Smooth muscle cell (in vitro differentiated cells): ENCODE results near the gene CRACR2A. TPM values are rescaled to one million over a fixed set of nuclear protein-coding genes. Genes with fewer than 3 reads are reported as not detected.
A peak's percentile ranks its signal among the peaks of the same experiment; 100 is the strongest.

Source experiments
- DNase-seq: peaks from one replicate; lab custom pipeline; 2025; ENCODE audit not compliant: unreplicated experiment; lab: John Stamatoyannopoulos, UW
- H2AFZ ChIP-seq: fragments of 200-600 bp; sonication (generic); 2 replicates; pipeline ENCODE4 v1.6.0; 2016; ENCODE audit warnings: antibody characterized with exemption, low read depth, mild to moderate bottlenecking
- H3F3A ChIP-seq: fragments of 200-600 bp; sonication (generic); 2 replicates; pipeline ENCODE4 v1.6.0; 2017; ENCODE audit warnings: antibody characterized with exemption, low read depth
- H3K27ac ChIP-seq: fragments of 200-600 bp; sonication (generic); 2 replicates; pipeline ENCODE4 v1.5.1; 2016; ENCODE audit warnings: low read depth, mild to moderate bottlenecking
- H3K27me3 ChIP-seq: fragments of 200-600 bp; sonication (generic); 2 replicates; pipeline ENCODE4 v1.6.1; 2016; ENCODE audit warnings: low read depth, mild to moderate bottlenecking
- H3K36me3 ChIP-seq: fragments of 200-600 bp; sonication (generic); 2 replicates; pipeline ENCODE4 v1.5.1; 2016; ENCODE audit warnings: low read depth
- H3K4me1 ChIP-seq: fragments of 200-600 bp; sonication (generic); 2 replicates; pipeline ENCODE4 v1.5.1; 2016; ENCODE audit warnings: low read depth
- H3K4me2 ChIP-seq: fragments of 200-600 bp; sonication (generic); 2 replicates; pipeline ENCODE4 v1.6.0; 2016; ENCODE audit warnings: mild to moderate bottlenecking
- H3K4me3 ChIP-seq: fragments of 200-600 bp; sonication (generic); 2 replicates; pipeline ENCODE4 v1.5.1; 2016; ENCODE audit warnings: mild to moderate bottlenecking
- H3K79me2 ChIP-seq: fragments of 200-600 bp; sonication (generic); 2 replicates; pipeline ENCODE4 v1.6.0; 2016; ENCODE audit warnings: low read depth, mild to moderate bottlenecking
- H3K9ac ChIP-seq: fragments of 200-600 bp; sonication (generic); 2 replicates; pipeline ENCODE4 v1.6.0; 2016; ENCODE audit warnings: low read depth
- H3K9me3 ChIP-seq: fragments of 200-600 bp; sonication (generic); replicated peaks from 2 replicates; pipeline ENCODE4 v1.5.1; 2016; ENCODE audit warnings: low read depth
- H4K20me1 ChIP-seq: fragments of 200-600 bp; sonication (generic); 2 replicates; pipeline ENCODE4 v1.6.0; 2016; ENCODE audit warnings: low read depth
- WGBS: methylation state at CpG from one replicate; pipeline ENCODE4 v1.1.7; 2016; ENCODE audit warnings: low lambda C conversion rate; 5-methylcytosine and 5-hydroxymethylcytosine counted together
- polyA plus RNA-seq: library from polyadenylated mRNA; unstranded; fragments of >200 nt; fragmentation: Nextera tagmentation; extraction: Ambion mirVana; gene quantifications from 2 replicates; pipeline ENCODE4 v1.2.1, GENCODE V29; 2016
- total RNA-seq: library from RNA; depleted of rRNA; stranded (reverse); fragments of >200 nt; gene quantifications from 2 replicates; pipeline ENCODE4 v1.2.3, GENCODE V29; 2014
- TF ChIP-seq, protein P1 (sequence below): fragments of 200-600 bp; sonication (generic); IDR thresholded peaks from 2 replicates; pipeline ENCODE4 v1.5.1; 2017; ENCODE audit warnings: borderline replicate concordance, mild to moderate bottlenecking, antibody characterized with exemption; ENCODE audit not compliant: insufficient read depth, poor library complexity, severe bottlenecking

Gene CRACR2A
- total and polyA plus RNA-seq, 2 experiments from 2014 or later, result 0.99 to 1.3 TPM

DNA sequence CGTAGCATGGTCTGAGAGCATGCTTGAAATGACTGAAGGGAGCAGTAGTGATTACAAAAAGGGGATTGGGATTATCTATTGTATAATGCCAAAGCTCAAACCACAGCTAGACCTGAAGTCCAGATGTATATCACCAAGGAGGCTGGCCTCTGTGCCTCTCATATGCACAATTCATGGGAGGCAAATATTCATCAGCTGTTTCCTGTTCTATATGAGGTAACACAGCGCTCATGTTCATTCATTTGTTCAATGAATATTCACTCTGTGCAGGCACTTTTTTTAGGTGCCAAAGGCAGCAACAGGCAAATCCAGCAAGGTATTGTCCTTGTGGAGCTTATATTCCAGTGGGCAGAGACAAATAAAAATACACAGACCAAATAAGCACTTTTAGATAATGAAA is 39.0 kb downstream of the CRACR2A start:
- H3K9ac ChIP-seq, result no peak overlapping the region
- H4K20me1 ChIP-seq, result no peaks in the 10 kb centered on the region
- H3K27me3 ChIP-seq, result no peaks in the 10 kb centered on the region
- H3K4me2 ChIP-seq, result no peak overlapping the region
- H3K36me3 ChIP-seq, result no peaks in the 10 kb centered on the region
- H3K9me3 ChIP-seq, result no peaks in the 10 kb centered on the region
- H3K79me2 ChIP-seq, result no peaks in the 10 kb centered on the region
- 98% methylated on average over 2 of the region's 2 CpGs for WGBS
- no peak for DNase-seq
- H3K27ac ChIP-seq, result no peak overlapping the region
- H3K4me1 ChIP-seq, result no peaks in the 10 kb centered on the region
- TF ChIP-seq, protein P1, sequence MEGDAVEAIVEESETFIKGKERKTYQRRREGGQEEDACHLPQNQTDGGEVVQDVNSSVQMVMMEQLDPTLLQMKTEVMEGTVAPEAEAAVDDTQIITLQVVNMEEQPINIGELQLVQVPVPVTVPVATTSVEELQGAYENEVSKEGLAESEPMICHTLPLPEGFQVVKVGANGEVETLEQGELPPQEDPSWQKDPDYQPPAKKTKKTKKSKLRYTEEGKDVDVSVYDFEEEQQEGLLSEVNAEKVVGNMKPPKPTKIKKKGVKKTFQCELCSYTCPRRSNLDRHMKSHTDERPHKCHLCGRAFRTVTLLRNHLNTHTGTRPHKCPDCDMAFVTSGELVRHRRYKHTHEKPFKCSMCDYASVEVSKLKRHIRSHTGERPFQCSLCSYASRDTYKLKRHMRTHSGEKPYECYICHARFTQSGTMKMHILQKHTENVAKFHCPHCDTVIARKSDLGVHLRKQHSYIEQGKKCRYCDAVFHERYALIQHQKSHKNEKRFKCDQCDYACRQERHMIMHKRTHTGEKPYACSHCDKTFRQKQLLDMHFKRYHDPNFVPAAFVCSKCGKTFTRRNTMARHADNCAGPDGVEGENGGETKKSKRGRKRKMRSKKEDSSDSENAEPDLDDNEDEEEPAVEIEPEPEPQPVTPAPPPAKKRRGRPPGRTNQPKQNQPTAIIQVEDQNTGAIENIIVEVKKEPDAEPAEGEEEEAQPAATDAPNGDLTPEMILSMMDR, result no peak
- H2AFZ ChIP-seq, result no peak overlapping the region
- no peak overlapping the region for H3K4me3 ChIP-seq
- no peaks in the 10 kb centered on the region for H3F3A ChIP-seq

DNA sequence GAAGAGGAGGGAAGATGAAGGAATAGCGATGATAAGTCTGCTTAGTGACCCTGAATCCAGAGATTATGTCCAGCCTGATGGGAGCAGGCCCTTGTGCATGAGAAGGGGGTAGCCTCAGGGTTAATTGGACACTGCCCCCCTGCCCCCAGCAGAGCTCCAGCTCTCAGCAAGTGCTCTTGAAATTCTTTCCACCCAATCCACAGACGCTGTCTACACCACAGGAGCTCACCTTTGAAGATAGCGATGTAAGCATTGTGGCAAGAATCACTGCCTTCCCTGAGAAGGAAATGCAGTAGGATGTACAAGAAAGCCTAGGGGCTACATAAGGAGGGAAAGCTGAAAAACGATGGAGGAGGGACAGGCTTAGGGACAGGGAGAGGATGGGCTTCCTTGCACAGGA is 39.4 kb downstream of the CRACR2A start:
- no peaks in the 10 kb centered on the region for H3F3A ChIP-seq
- H3K27ac ChIP-seq, result no peak overlapping the region
- H3K4me3 ChIP-seq, result no peak overlapping the region
- H4K20me1 ChIP-seq, result no peaks in the 10 kb centered on the region
- WGBS, result 46% methylated on average over 4 of the region's 4 CpGs
- no peaks in the 10 kb centered on the region for H3K79me2 ChIP-seq
- TF ChIP-seq, protein P1, result no peak
- no peak for DNase-seq
- H3K9ac ChIP-seq, result no peak overlapping the region
- no peak overlapping the region for H3K4me2 ChIP-seq
- no peak overlapping the region for H2AFZ ChIP-seq
- H3K36me3 ChIP-seq, result no peaks in the 10 kb centered on the region
- no peaks in the 10 kb centered on the region for H3K4me1 ChIP-seq
- no peaks in the 10 kb centered on the region for H3K9me3 ChIP-seq
- peaks cover 3% of the 10 kb centered on the region for H3K27me3 ChIP-seq

DNA sequence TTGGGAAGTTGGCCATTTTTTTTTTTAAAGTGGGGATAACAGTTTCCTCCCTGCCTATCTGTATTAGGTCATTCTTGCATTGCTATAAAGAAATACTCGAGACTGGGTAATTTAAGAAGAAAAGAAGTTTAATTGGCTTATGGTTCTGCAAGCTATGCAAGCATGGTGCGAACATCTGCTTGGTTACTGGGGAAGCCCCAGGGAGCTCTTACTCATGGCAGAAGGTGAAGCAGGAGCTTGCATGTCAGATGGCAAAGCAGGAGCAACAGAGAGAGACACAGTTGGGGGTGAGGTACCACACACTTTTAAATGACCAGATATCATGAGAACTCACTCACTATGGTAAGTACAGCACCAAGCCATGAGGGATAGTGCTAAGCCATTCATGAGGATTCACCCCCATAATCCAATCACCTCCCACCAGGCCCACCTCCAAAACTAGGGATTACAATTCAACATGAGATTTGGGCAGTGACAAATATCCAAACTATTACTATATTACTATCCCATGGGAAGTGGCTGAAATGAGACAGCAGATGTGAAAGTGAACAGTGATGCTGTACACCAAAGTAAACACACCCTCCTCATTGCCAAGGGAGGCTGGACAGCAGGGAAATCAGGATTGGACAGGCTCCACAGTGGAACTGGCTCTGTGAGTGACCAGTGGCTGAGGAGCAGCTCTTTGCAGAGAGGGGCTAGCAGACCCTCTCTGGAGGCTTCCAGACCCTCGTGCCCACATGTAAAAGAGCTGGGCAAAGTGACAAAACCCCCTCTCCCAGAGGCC is 40.5 kb downstream of the CRACR2A start:
- Histone ChIP-seq H3K4me3 (no peak overlapping the region), H3K4me2 (no peak overlapping the region), H3K36me3 (no peaks in the 10 kb centered on the region), H3F3A (no peaks in the 10 kb centered on the region), H4K20me1 (no peaks in the 10 kb centered on the region), H3K79me2 (no peaks in the 10 kb centered on the region), H2AFZ (no peak overlapping the region), H3K27me3 (peaks cover 3% of the 10 kb centered on the region), H3K27ac (no peak overlapping the region), H3K9me3 (no peaks in the 10 kb centered on the region), H3K4me1 (no peaks in the 10 kb centered on the region), H3K9ac (no peak overlapping the region)
- DNase-seq, result no peak
- 85% methylated on average over 3 of the region's 3 CpGs for WGBS
- TF ChIP-seq, protein P1, result no peak

DNA sequence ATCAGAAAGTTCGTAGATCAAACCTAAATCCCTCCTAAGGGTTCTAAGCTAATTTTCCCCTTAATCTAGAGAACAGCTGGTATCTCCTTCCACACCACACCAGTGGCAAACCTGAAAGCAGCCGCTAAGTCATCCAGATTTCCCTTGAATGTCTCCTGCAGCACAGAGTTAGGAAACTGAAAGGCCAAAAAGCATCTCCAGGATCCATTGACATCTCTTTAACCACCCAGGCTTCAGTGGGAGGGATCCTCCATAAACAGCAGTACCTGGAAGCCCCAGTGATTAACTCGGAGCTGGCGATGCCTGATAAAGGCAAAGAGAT is 47.6 kb downstream of the CRACR2A start:
- Histone ChIP-seq H4K20me1 (no peaks in the 10 kb centered on the region), H3K4me3 (no peak overlapping the region), H2AFZ (no peak overlapping the region), H3K4me1 (no peaks in the 10 kb centered on the region), H3K9me3 (no peaks in the 10 kb centered on the region), H3K27ac (peak overlapping the region; percentile 35), H3F3A (no peaks in the 10 kb centered on the region), H3K4me2 (peak overlapping the region; percentile 76), H3K9ac (no peak overlapping the region), H3K79me2 (no peaks in the 10 kb centered on the region), H3K36me3 (no peaks in the 10 kb centered on the region), H3K27me3 (peaks cover 3% of the 10 kb centered on the region)
- no peak for DNase-seq
- TF ChIP-seq, protein P1, result no peak
- WGBS, result 34% methylated on average over 4 of the region's 4 CpGs
